Measurements from ENCODE around the gene AKNA. TPM values are rescaled to one million over a fixed set of nuclear protein-coding genes. Genes with fewer than 3 reads are reported as not detected.
"Not testable (repeated sequence)": the region's sequence is repeated elsewhere in the genome, so short reads cannot be mapped to it uniquely, and the experiment has no call there.

The AKNA gene
- total RNA-seq, 1 donor: 27.9 TPM

- Histone ChIP-seq H3K9me3 (ENCODE audit: low read depth, low read length) (no peaks in the 10 kb centered on the region), H2AFZ (ENCODE audit: low read length) (no peak overlapping the region), H3K27ac (ENCODE audit: low read depth, low read length) (no peak overlapping the region), H3K79me2 (ENCODE audit: insufficient read depth, low read length) (no peaks in the 10 kb centered on the region), H3K4me3 (ENCODE audit: insufficient read depth, low read length) (no peak overlapping the region), H3K4me2 (ENCODE audit: insufficient read depth, low read length) (no peak overlapping the region), H3K4me1 (ENCODE audit: insufficient read depth, low read length) (no peaks in the 10 kb centered on the region), H4K20me1 (ENCODE audit: insufficient read depth, low read length) (no peaks in the 10 kb centered on the region), H3K27me3 (ENCODE audit: insufficient read depth, low read length) (peaks cover 2% of the 10 kb centered on the region), H3K36me3 (ENCODE audit: insufficient read depth, low read length) (no peaks in the 10 kb centered on the region)
- no peak for TF ChIP-seq CTCF (IDR thresholded peaks at IDR 0.05; ENCODE audit: extremely low read depth, low read depth, low read length)
- no peak for DNase-seq (ENCODE audit: insufficient read length, low spot score, missing footprints)
Observed at GRCh38 chr9:114327749-114328148, 60.0 kb downstream of the AKNA start.

GRCh38 chr9:114325684-114326254 is 62.0 kb downstream of the AKNA start:
- not testable (repeated sequence) for H3K4me2 ChIP-seq (ENCODE audit: insufficient read depth, low read length); H3K9me3 ChIP-seq (ENCODE audit: low read depth, low read length); H3K27me3 ChIP-seq (ENCODE audit: insufficient read depth, low read length); H3K4me3 ChIP-seq (ENCODE audit: insufficient read depth, low read length); H3K79me2 ChIP-seq (ENCODE audit: insufficient read depth, low read length); H3K4me1 ChIP-seq (ENCODE audit: insufficient read depth, low read length); H3K36me3 ChIP-seq (ENCODE audit: insufficient read depth, low read length); H3K27ac ChIP-seq (ENCODE audit: low read depth, low read length); DNase-seq (ENCODE audit: insufficient read length, low spot score, missing footprints); H4K20me1 ChIP-seq (ENCODE audit: insufficient read depth, low read length); H2AFZ ChIP-seq (ENCODE audit: low read length)

GRCh38 chr9:114324965-114325364 is 62.8 kb downstream of the AKNA start:
- DNase-seq (ENCODE audit: insufficient read length, low spot score, missing footprints); H3K27me3 ChIP-seq (ENCODE audit: insufficient read depth, low read length); H2AFZ ChIP-seq (ENCODE audit: low read length); H3K27ac ChIP-seq (ENCODE audit: low read depth, low read length); H3K9me3 ChIP-seq (ENCODE audit: low read depth, low read length); H3K4me1 ChIP-seq (ENCODE audit: insufficient read depth, low read length); H4K20me1 ChIP-seq (ENCODE audit: insufficient read depth, low read length); H3K36me3 ChIP-seq (ENCODE audit: insufficient read depth, low read length); H3K79me2 ChIP-seq (ENCODE audit: insufficient read depth, low read length); H3K4me3 ChIP-seq (ENCODE audit: insufficient read depth, low read length); H3K4me2 ChIP-seq (ENCODE audit: insufficient read depth, low read length): not testable (repeated sequence)

GRCh38 chr9:114324492-114324891 is 63.3 kb downstream of the AKNA start:
- Histone ChIP-seq H3K4me3 (ENCODE audit: insufficient read depth, low read length) (no peak overlapping the region), H3K4me2 (ENCODE audit: insufficient read depth, low read length) (no peak overlapping the region), H4K20me1 (ENCODE audit: insufficient read depth, low read length) (no peaks in the 10 kb centered on the region), H3K79me2 (ENCODE audit: insufficient read depth, low read length) (no peaks in the 10 kb centered on the region), H3K27me3 (ENCODE audit: insufficient read depth, low read length) (no peaks in the 10 kb centered on the region), H3K9me3 (ENCODE audit: low read depth, low read length) (no peaks in the 10 kb centered on the region), H3K36me3 (ENCODE audit: insufficient read depth, low read length) (no peaks in the 10 kb centered on the region), H3K27ac (ENCODE audit: low read depth, low read length) (no peak overlapping the region), H3K4me1 (ENCODE audit: insufficient read depth, low read length) (peaks cover 7% of the 10 kb centered on the region), H2AFZ (ENCODE audit: low read length) (no peak overlapping the region)
- TF ChIP-seq CTCF (IDR thresholded peaks at IDR 0.05; ENCODE audit: extremely low read depth, low read depth, low read length): no peak
- peak; percentile 23 for DNase-seq (ENCODE audit: insufficient read length, low spot score, missing footprints)

- not testable (repeated sequence) for H3K4me3 ChIP-seq (ENCODE audit: insufficient read depth, low read length)
Observed at GRCh38 chr9:114323849-114324248, 63.9 kb downstream of the AKNA start.

GRCh38 chr9:114322831-114323531 is 64.8 kb downstream of the AKNA start, which contains the start of gene ORM1:
Gene ORM1, plus strand, starts transcription at chr9:114323098. Its CDS starts 36 bp downstream, at chr9:114323134.
- H4K20me1 ChIP-seq (ENCODE audit: insufficient read depth, low read length); H3K36me3 ChIP-seq (ENCODE audit: insufficient read depth, low read length); H3K27me3 ChIP-seq (ENCODE audit: insufficient read depth, low read length); H3K79me2 ChIP-seq (ENCODE audit: insufficient read depth, low read length); H2AFZ ChIP-seq (ENCODE audit: low read length); H3K4me1 ChIP-seq (ENCODE audit: insufficient read depth, low read length); H3K4me3 ChIP-seq (ENCODE audit: insufficient read depth, low read length); DNase-seq (ENCODE audit: insufficient read length, low spot score, missing footprints); H3K9me3 ChIP-seq (ENCODE audit: low read depth, low read length): not testable (repeated sequence)
- Histone ChIP-seq H3K4me2 (ENCODE audit: insufficient read depth, low read length) (peak within 1 kb of the TSS; percentile 29), H3K27ac (ENCODE audit: low read depth, low read length) (peak within 1 kb of the TSS; percentile 43)

More at GRCh38 chr9:114323849-114324248, 63.9 kb downstream of the AKNA start:
- not testable (repeated sequence) for H4K20me1 ChIP-seq (ENCODE audit: insufficient read depth, low read length); H2AFZ ChIP-seq (ENCODE audit: low read length); H3K4me2 ChIP-seq (ENCODE audit: insufficient read depth, low read length); H3K36me3 ChIP-seq (ENCODE audit: insufficient read depth, low read length); H3K79me2 ChIP-seq (ENCODE audit: insufficient read depth, low read length); H3K4me1 ChIP-seq (ENCODE audit: insufficient read depth, low read length); H3K9me3 ChIP-seq (ENCODE audit: low read depth, low read length); H3K27ac ChIP-seq (ENCODE audit: low read depth, low read length); DNase-seq (ENCODE audit: insufficient read length, low spot score, missing footprints); H3K27me3 ChIP-seq (ENCODE audit: insufficient read depth, low read length)

GRCh38 chr9:114322160-114322818 is 65.5 kb downstream of the AKNA start:
- H3K27ac ChIP-seq (ENCODE audit: low read depth, low read length): peak overlapping the region; percentile 43
- not testable (repeated sequence) for DNase-seq (ENCODE audit: insufficient read length, low spot score, missing footprints); H3K36me3 ChIP-seq (ENCODE audit: insufficient read depth, low read length); H3K4me3 ChIP-seq (ENCODE audit: insufficient read depth, low read length); H4K20me1 ChIP-seq (ENCODE audit: insufficient read depth, low read length); H2AFZ ChIP-seq (ENCODE audit: low read length); H3K9me3 ChIP-seq (ENCODE audit: low read depth, low read length); H3K79me2 ChIP-seq (ENCODE audit: insufficient read depth, low read length); H3K27me3 ChIP-seq (ENCODE audit: insufficient read depth, low read length); H3K4me1 ChIP-seq (ENCODE audit: insufficient read depth, low read length)
- H3K4me2 ChIP-seq (ENCODE audit: insufficient read depth, low read length): peak overlapping the region; percentile 29
